RWPE2 (cell line): ENCODE results near the gene ACOXL.

Source experiments
- ATAC-seq: fragments of 200-7000 bp; cut with Tn5 transposase; 3 replicates; pipeline ENCODE4 v1.9.1; 2021; ENCODE audit warnings: low read depth
- DNase-seq: peaks from one replicate; pipeline ENCODE4 v3.0.0-alpha.2; 2020; ENCODE audit warnings: low spot score
- H3K27ac ChIP-seq: fragments of 450-650 bp; 2 replicates; pipeline ENCODE4 v1.5.1; 2017; ENCODE audit warnings: mild to moderate bottlenecking; ENCODE audit not compliant: poor library complexity, severe bottlenecking
- H3K27me3 ChIP-seq: fragments of 250-450 bp; sonication (Bioruptor Pico); 2 replicates; pipeline ENCODE4 v1.5.1; 2021; ENCODE audit warnings: mild to moderate bottlenecking, moderate library complexity; ENCODE audit not compliant: insufficient read depth, poor library complexity, severe bottlenecking
- H3K36me3 ChIP-seq: fragments of 250-450 bp; sonication (Bioruptor Pico); 2 replicates; pipeline ENCODE4 v1.5.1; 2020; ENCODE audit warnings: low read depth, mild to moderate bottlenecking, moderate library complexity
- H3K4me1 ChIP-seq: fragments of 250-450 bp; sonication (Bioruptor Pico); 2 replicates; pipeline ENCODE4 v1.5.1; 2021; ENCODE audit warnings: mild to moderate bottlenecking, moderate library complexity; ENCODE audit not compliant: insufficient read depth, poor library complexity, severe bottlenecking
- H3K4me3 ChIP-seq: fragments of 250-450 bp; sonication (Bioruptor Pico); 2 replicates; pipeline ENCODE4 v1.5.1; 2021; ENCODE audit warnings: mild to moderate bottlenecking, moderate library complexity; ENCODE audit not compliant: severe bottlenecking
- H3K9me3 ChIP-seq: fragments of 250-450 bp; sonication (Bioruptor Pico); 2 replicates; pipeline ENCODE4 v1.5.1; 2021; ENCODE audit warnings: mild to moderate bottlenecking, moderate library complexity; ENCODE audit not compliant: severe bottlenecking
- CTCF ChIP-seq: fragments of 450-650 bp; IDR thresholded peaks from one replicate; pipeline ENCODE4 v1.5.1; 2017; ENCODE audit warnings: mild to moderate bottlenecking, moderate library complexity; ENCODE audit not compliant: poor library complexity, severe bottlenecking

The ACOXL gene

GRCh38 chr2:110851531-110851930, 119.2 kb downstream of the ACOXL start:
- H3K4me3 ChIP-seq, result no peak overlapping the region
- H3K27me3 ChIP-seq, result peaks cover 10% of the 10 kb centered on the region
- TF ChIP-seq CTCF, result no peak
- ATAC-seq (no peak), DNase-seq (no peak)
- H3K4me1 ChIP-seq, result no peaks in the 10 kb centered on the region
- no peaks in the 10 kb centered on the region for H3K36me3 ChIP-seq
- H3K9me3 ChIP-seq, result no peaks in the 10 kb centered on the region
- H3K27ac ChIP-seq, result no peak overlapping the region

- no peaks in the 10 kb centered on the region for H3K4me1 ChIP-seq
- H3K27ac ChIP-seq, result no peak overlapping the region
- DNase-seq (no peak), ATAC-seq (no peak)
- no peak for TF ChIP-seq CTCF
- no peaks in the 10 kb centered on the region for H3K36me3 ChIP-seq
- H3K9me3 ChIP-seq, result no peaks in the 10 kb centered on the region
- H3K27me3 ChIP-seq, result peaks cover 10% of the 10 kb centered on the region
- H3K4me3 ChIP-seq, result no peak overlapping the region
These were observed 119.7 kb downstream of the ACOXL start for GRCh38 chr2:110852051-110852450.

- DNase-seq, result no peak
- H3K27me3 ChIP-seq, result peaks cover 10% of the 10 kb centered on the region
- H3K9me3 ChIP-seq, result no peaks in the 10 kb centered on the region
- H3K36me3 ChIP-seq, result no peaks in the 10 kb centered on the region
- no peaks in the 10 kb centered on the region for H3K4me1 ChIP-seq
- H3K27ac ChIP-seq, result no peak overlapping the region
- TF ChIP-seq CTCF, result no peak
- H3K4me3 ChIP-seq, result no peak overlapping the region
- ATAC-seq, result no peak
These were observed 120.3 kb downstream of the ACOXL start for GRCh38 chr2:110852541-110853263.

GRCh38 chr2:110853516-110853915, 121.1 kb downstream of the ACOXL start:
- ATAC-seq (peak; percentile 50; the same call in 1 of the 3 replicates), DNase-seq (no peak)
- Histone ChIP-seq H3K27me3 (peaks cover 14% of the 10 kb centered on the region), H3K4me3 (no peak overlapping the region), H3K27ac (no peak overlapping the region), H3K4me1 (no peaks in the 10 kb centered on the region), H3K9me3 (no peaks in the 10 kb centered on the region), H3K36me3 (no peaks in the 10 kb centered on the region)
- peak; percentile 60 for TF ChIP-seq CTCF

GRCh38 chr2:110853948-110854347, 121.6 kb downstream of the ACOXL start:
- ATAC-seq, result no peak
- Histone ChIP-seq H3K27me3 (peaks cover 18% of the 10 kb centered on the region), H3K27ac (no peak overlapping the region), H3K9me3 (no peaks in the 10 kb centered on the region), H3K4me1 (no peaks in the 10 kb centered on the region), H3K36me3 (no peaks in the 10 kb centered on the region), H3K4me3 (no peak overlapping the region)
- TF ChIP-seq CTCF, result no peak
- no peak for DNase-seq
